ENCODE results near the gene FAM83G. TPM values are rescaled to one million over a fixed set of nuclear protein-coding genes. Genes with fewer than 3 reads are reported as not detected.

FAM83G gene
- total RNA-seq, 1 experiment from 2014 or later: 24.3 TPM

GRCh38 chr17:19016297-19016696 lies 11.7 kb upstream of the FAM83G start:
- no peak overlapping the region for H3K4me3 Mint-ChIP-seq (ENCODE audit: unreplicated experiment)
- H3K27me3 ChIP-seq (replicated peaks; ENCODE audit: control insufficient read depth, insufficient read depth, low read length): no peaks in the 10 kb centered on the region
- H3K36me3 Mint-ChIP-seq (ENCODE audit: insufficient read depth, unreplicated experiment): no peaks in the 10 kb centered on the region
- BruUV-seq (replicated peaks): no TSS peak
- H3K4me3 ChIP-seq (ENCODE audit: low read depth, low read length): no peak overlapping the region
- TF ChIP-seq CTCF (IDR thresholded peaks at IDR 0.05; ENCODE audit: insufficient read depth in 1 of 2, low read depth in 1 of 2, low read length in 1 of 2, severe bottlenecking in 1 of 2, unreplicated experiment in 1 of 2): no peak
- DNase-seq: no peak
- no peaks in the 10 kb centered on the region for H3K4me1 Mint-ChIP-seq (ENCODE audit: low read depth, unreplicated experiment)
- intact Hi-C loops (cut with micrococcal nuclease; ENCODE audit: unreplicated experiment): no loop called here
- ChIA-PET CTCF (no interaction called here), POLR2A (no interaction called here)
- H3K36me3 ChIP-seq (ENCODE audit: control insufficient read depth, insufficient read depth, low read length): no peaks in the 10 kb centered on the region
- no peaks in the 10 kb centered on the region for H3K27me3 Mint-ChIP-seq (ENCODE audit: insufficient read depth, unreplicated experiment)
- H3K9me3 Mint-ChIP-seq (ENCODE audit: unreplicated experiment): no peaks in the 10 kb centered on the region
- no peaks in the 10 kb centered on the region for H3K4me1 ChIP-seq
- no peaks in the 10 kb centered on the region for H3K9me3 ChIP-seq
- H3K27ac Mint-ChIP-seq (ENCODE audit: unreplicated experiment): no peak overlapping the region

DNA sequence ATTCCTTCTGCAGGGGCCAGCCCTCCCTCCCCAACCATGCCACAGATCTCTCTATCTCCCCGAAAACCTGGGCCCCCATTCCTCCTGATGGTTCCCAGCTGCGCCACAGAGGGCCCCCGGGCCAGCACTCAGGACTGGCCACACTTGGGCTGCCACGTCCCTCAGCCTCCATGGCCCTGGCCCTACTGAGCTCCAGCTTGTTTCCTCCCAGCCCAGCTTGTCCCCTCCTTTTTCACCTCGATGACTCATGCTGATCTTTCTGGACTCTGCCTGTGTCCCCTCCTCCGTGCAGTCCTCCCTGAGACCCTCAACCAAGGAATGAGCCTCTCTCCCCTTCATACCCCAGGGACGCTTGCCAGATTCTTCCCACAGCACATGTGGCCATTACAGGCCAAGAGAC lies 10.9 kb upstream of the FAM83G start:
- H3K9me3 Mint-ChIP-seq (ENCODE audit: unreplicated experiment): no peaks in the 10 kb centered on the region
- no peaks in the 10 kb centered on the region for H3K27me3 Mint-ChIP-seq (ENCODE audit: insufficient read depth, unreplicated experiment)
- no peaks in the 10 kb centered on the region for H3K36me3 ChIP-seq (ENCODE audit: control insufficient read depth, insufficient read depth, low read length)
- H3K4me3 Mint-ChIP-seq (ENCODE audit: unreplicated experiment): no peak overlapping the region
- H3K9me3 ChIP-seq: no peaks in the 10 kb centered on the region
- H3K4me1 ChIP-seq: no peaks in the 10 kb centered on the region
- CTCF ChIA-PET: interaction anchor here (1.2 kb wide), 1 partner anchor 55 kb away, joined by 6 read pairs; no protein-coding TSS in a partner anchor
- no peaks in the 10 kb centered on the region for H3K4me1 Mint-ChIP-seq (ENCODE audit: low read depth, unreplicated experiment)
- H3K36me3 Mint-ChIP-seq (ENCODE audit: insufficient read depth, unreplicated experiment): no peaks in the 10 kb centered on the region
- H3K4me3 ChIP-seq (ENCODE audit: low read depth, low read length): no peak overlapping the region
- POLR2A ChIA-PET: no interaction called here
- BruUV-seq (replicated peaks): no TSS peak
- no peak overlapping the region for H3K27ac Mint-ChIP-seq (ENCODE audit: unreplicated experiment)
- intact Hi-C loops (cut with micrococcal nuclease; ENCODE audit: unreplicated experiment): no loop called here
- no peaks in the 10 kb centered on the region for H3K27me3 ChIP-seq (replicated peaks; ENCODE audit: control insufficient read depth, insufficient read depth, low read length)
- TF ChIP-seq CTCF (IDR thresholded peaks at IDR 0.05; ENCODE audit: insufficient read depth in 1 of 2, low read depth in 1 of 2, low read length in 1 of 2, severe bottlenecking in 1 of 2, unreplicated experiment in 1 of 2): no peak
- DNase-seq: no peak

- no TSS peak for BruUV-seq (replicated peaks)
- H3K36me3 ChIP-seq (ENCODE audit: control insufficient read depth, insufficient read depth, low read length): no peaks in the 10 kb centered on the region
- no peak for TF ChIP-seq CTCF (IDR thresholded peaks at IDR 0.05; ENCODE audit: insufficient read depth in 1 of 2, low read depth in 1 of 2, low read length in 1 of 2, severe bottlenecking in 1 of 2, unreplicated experiment in 1 of 2)
- no peaks in the 10 kb centered on the region for H3K4me1 Mint-ChIP-seq (ENCODE audit: low read depth, unreplicated experiment)
- H3K4me3 Mint-ChIP-seq (ENCODE audit: unreplicated experiment): no peak overlapping the region
- intact Hi-C loops (cut with micrococcal nuclease; ENCODE audit: unreplicated experiment): no loop called here
- no peaks in the 10 kb centered on the region for H3K27me3 Mint-ChIP-seq (ENCODE audit: insufficient read depth, unreplicated experiment)
- H3K27ac Mint-ChIP-seq (ENCODE audit: unreplicated experiment): no peak overlapping the region
- H3K4me1 ChIP-seq: no peaks in the 10 kb centered on the region
- H3K9me3 ChIP-seq: no peaks in the 10 kb centered on the region
- H3K4me3 ChIP-seq (ENCODE audit: low read depth, low read length): no peak overlapping the region
- no peak for DNase-seq
- ChIA-PET CTCF (interaction anchor here (1.2 kb wide), 1 partner anchor 54 kb away, joined by 6 read pairs; no protein-coding TSS in a partner anchor), POLR2A (no interaction called here)
- no peaks in the 10 kb centered on the region for H3K27me3 ChIP-seq (replicated peaks; ENCODE audit: control insufficient read depth, insufficient read depth, low read length)
- no peaks in the 10 kb centered on the region for H3K9me3 Mint-ChIP-seq (ENCODE audit: unreplicated experiment)
- no peaks in the 10 kb centered on the region for H3K36me3 Mint-ChIP-seq (ENCODE audit: insufficient read depth, unreplicated experiment)
Measured at GRCh38 chr17:19014628-19015215, 10.2 kb upstream of the FAM83G start.

Data from Caco-2 (cell line).